Retina (tissue), 1 donor: Measurements from ENCODE around the gene ZDHHC17.

Source experiments
- DNase-seq: peaks from one replicate; pipeline ENCODE4 v3.0.0-alpha.2; 2016

The ZDHHC17 gene

GRCh38 chr12:76878899-76879709 is 115.2 kb downstream of the ZDHHC17 start, which contains the start of gene CSRP2:
TSS of gene CSRP2 (minus strand) at chr12:76879019. CDS start at chr12:76866260, 12,759 bp downstream.
- peak; percentile 97 for DNase-seq

GRCh38 chr12:76879710-76880518 is 116.0 kb downstream of the ZDHHC17 start:
- DNase-seq: no peak

GRCh38 chr12:76880519-76881023 is 116.7 kb downstream of the ZDHHC17 start:
- DNase-seq: no peak

- DNase-seq: no peak
Measured at GRCh38 chr12:76881142-76881541, 117.2 kb downstream of the ZDHHC17 start.

- DNase-seq: no peak
Measured at GRCh38 chr12:76882367-76882766, 118.5 kb downstream of the ZDHHC17 start.

- DNase-seq: no peak
Measured at GRCh38 chr12:76883151-76883550, 119.2 kb downstream of the ZDHHC17 start.

GRCh38 chr12:76883811-76884210 is 119.9 kb downstream of the ZDHHC17 start:
- no peak for DNase-seq

- no peak for DNase-seq
Measured at GRCh38 chr12:76888775-76889174, 124.9 kb downstream of the ZDHHC17 start.

GRCh38 chr12:76890151-76891143 is 126.5 kb downstream of the ZDHHC17 start:
- no peak for DNase-seq

- no peak for DNase-seq
Measured at GRCh38 chr12:76891609-76892008, 127.7 kb downstream of the ZDHHC17 start.

GRCh38 chr12:76895796-76896195 is 131.9 kb downstream of the ZDHHC17 start:
- no peak for DNase-seq

GRCh38 chr12:76896274-76896673 is 132.4 kb downstream of the ZDHHC17 start:
- DNase-seq: no peak

- DNase-seq: no peak
Measured at GRCh38 chr12:76898442-76898841, 134.5 kb downstream of the ZDHHC17 start.

GRCh38 chr12:76899522-76899921 is 135.6 kb downstream of the ZDHHC17 start:
- no peak for DNase-seq

GRCh38 chr12:76901628-76902380 is 137.9 kb downstream of the ZDHHC17 start:
- DNase-seq: no peak
